Measurements from ENCODE around the gene ADPRHL1.
A peak's percentile ranks its signal among the peaks of the same experiment; 100 is the strongest.

GRCh38 chr13:113405481-113406300 lies 47.6 kb downstream of the ADPRHL1 start:
- TF ChIP-seq CTCF (IDR thresholded peaks at IDR 0.05) (0 out of 2 replicates have a peak, but pooled peaks have one; percentile 4), ZFX (IDR thresholded peaks at IDR 0.05; ENCODE audit: borderline replicate concordance) (no peak)

All from 22Rv1 (cell line).